ENCODE results near the gene MAGI1.

- TF ChIP-seq CTCF (IDR thresholded peaks at IDR 0.05): no peak
- no peak for TF ChIP-seq ZNF219 (CRISPR knock-in tag; IDR thresholded peaks at IDR 0.05; ENCODE audit: borderline replicate concordance)
- no peak for TF ChIP-seq PREB (CRISPR knock-in tag; IDR thresholded peaks at IDR 0.05; ENCODE audit: borderline replicate concordance)
- no peak for TF ChIP-seq AFF4 (CRISPR knock-in tag; IDR thresholded peaks at IDR 0.05; ENCODE audit: borderline replicate concordance)
- no peak for TF ChIP-seq ZNF317 (CRISPR knock-in tag; IDR thresholded peaks at IDR 0.05; ENCODE audit: borderline replicate concordance, low read depth)
- no peak for TF ChIP-seq NFYB (CRISPR knock-in tag; conservative IDR thresholded peaks at IDR 0.05; ENCODE audit: low read depth)
Observed at GRCh38 chr3:65523878-65524277, 514.8 kb downstream of the MAGI1 start.

Measured in WTC11 (cell line).